HepG2 (cell line): ENCODE data around the gene ARCN1. TPM values are rescaled to one million over a fixed set of nuclear protein-coding genes. Genes with fewer than 3 reads are reported as not detected.
A peak's percentile ranks its signal among the peaks of the same experiment; 100 is the strongest.

ENCODE experiments used
- ARID2 ChIP-seq: sonication (generic); formaldehyde crosslinking; IDR thresholded peaks from 2 replicates; pipeline ENCODE4 v1.8.1; 2022; ENCODE audit warnings: mild to moderate bottlenecking, missing genetic modification reagents, borderline replicate concordance
- FOXP1 ChIP-seq, 2 experiments: fragments of 450-650 bp in 1 of 2; IDR thresholded peaks; 2 replicates each; pipeline ENCODE4 v1.6.1; 2017 to 2018; ENCODE audit warnings: antibody characterized with exemption in 1 of 2
- GFI1 ChIP-seq: sonication (generic); formaldehyde crosslinking; IDR thresholded peaks from 2 replicates; pipeline ENCODE4 v1.5.0; 2020; ENCODE audit warnings: missing genetic modification reagents, mild to moderate bottlenecking, borderline replicate concordance
- GLI4 ChIP-seq: sonication (generic); formaldehyde crosslinking; IDR thresholded peaks from 2 replicates; pipeline ENCODE4 v1.5.1; 2020; ENCODE audit warnings: missing genetic modification reagents, mild to moderate bottlenecking, moderate library complexity, borderline replicate concordance
- MTF2 ChIP-seq: sonication (generic); formaldehyde crosslinking; IDR thresholded peaks from 2 replicates; pipeline ENCODE4 v1.5.0; 2020; ENCODE audit warnings: missing genetic modification reagents, borderline replicate concordance
- MYC ChIP-seq: sonication (generic); formaldehyde crosslinking; IDR thresholded peaks from 2 replicates; pipeline ENCODE4 v1.9.0; 2021; ENCODE audit warnings: missing genetic modification reagents, borderline replicate concordance
- NCOA5 ChIP-seq: sonication (generic); formaldehyde crosslinking; IDR thresholded peaks from 2 replicates; pipeline ENCODE4 v1.4.0; 2020; ENCODE audit warnings: missing genetic modification reagents
- NRL ChIP-seq: sonication (generic); formaldehyde crosslinking; IDR thresholded peaks from 2 replicates; pipeline ENCODE4 v1.5.0; 2020; ENCODE audit warnings: missing genetic modification reagents, mild to moderate bottlenecking, moderate library complexity, borderline replicate concordance
- PBX2 ChIP-seq: IDR thresholded peaks from 2 replicates; pipeline ENCODE4 v1.6.1; 2016; ENCODE audit warnings: control low read depth
- POGK ChIP-seq: sonication (generic); formaldehyde crosslinking; conservative IDR thresholded peaks from 2 replicates; pipeline ENCODE4 v1.8.0; 2022; ENCODE audit warnings: mild to moderate bottlenecking, moderate library complexity, missing genetic modification reagents
- POLR2A ChIP-seq, 2 experiments: IDR thresholded peaks; 2 replicates each; pipeline ENCODE4 v1.6.1; 2011; ENCODE audit warnings: low read depth in 2 of 2, low read length in 2 of 2, mild to moderate bottlenecking in 1 of 2, moderate library complexity in 1 of 2; ENCODE audit not compliant: insufficient read depth in 1 of 2
- RAD21 ChIP-seq: fragments of 450-650 bp; formaldehyde crosslinking; IDR thresholded peaks from 2 replicates; pipeline ENCODE4 v1.5.0; 2020; ENCODE audit warnings: mild to moderate bottlenecking
- STAT5B ChIP-seq: sonication (generic); formaldehyde crosslinking; IDR thresholded peaks from 2 replicates; pipeline ENCODE4 v1.4.0; 2020; ENCODE audit warnings: missing genetic modification reagents
- ZNF329 ChIP-seq: sonication (generic); formaldehyde crosslinking; IDR thresholded peaks from 2 replicates; pipeline ENCODE4 v1.9.0; 2021; ENCODE audit warnings: low read depth, mild to moderate bottlenecking, missing genetic modification reagents
- ZNF629 ChIP-seq: sonication (generic); formaldehyde crosslinking; conservative IDR thresholded peaks from 2 replicates; pipeline ENCODE4 v1.5.0; 2020; ENCODE audit warnings: missing genetic modification reagents
- ZNF768 ChIP-seq: sonication (generic); formaldehyde crosslinking; IDR thresholded peaks from 2 replicates; pipeline ENCODE4 v1.4.0; 2020; ENCODE audit warnings: missing genetic modification reagents
- ZNF772 ChIP-seq: sonication (generic); formaldehyde crosslinking; IDR thresholded peaks from 2 replicates; pipeline ENCODE4 v1.5.0; 2020; ENCODE audit warnings: mild to moderate bottlenecking, missing genetic modification reagents
- ZSCAN20 ChIP-seq: sonication (generic); formaldehyde crosslinking; IDR thresholded peaks from 2 replicates; pipeline ENCODE4 v1.4.0; 2020; ENCODE audit warnings: missing genetic modification reagents, mild to moderate bottlenecking, borderline replicate concordance
- ZSCAN31 ChIP-seq: sonication (generic); formaldehyde crosslinking; IDR thresholded peaks from 2 replicates; pipeline ENCODE4 v1.5.0; 2020; ENCODE audit warnings: low read depth, mild to moderate bottlenecking, missing genetic modification reagents
- polyA plus RNA-seq, 8 experiments: library from polyadenylated mRNA; depleted of rRNA in 3 of 8; stranded (reverse) in 7 of 8; unstranded in 1 of 8; fragments of >200 nt; fragmentation: Illumina TruSeq in 4 of 8; extraction: Trizol in 4 of 8; gene quantifications; 2 replicates each; pipeline versions ENCODE4 v1.2.1 to v1.2.3, GENCODE V29; 2011 to 2016; ENCODE audit warnings: low read depth in 4 of 8, missing spikeins in 1 of 8, mixed read lengths in 1 of 8; ENCODE audit not compliant: insufficient read depth in 1 of 8
- total RNA-seq, 5 experiments: library from RNA; depleted of rRNA; stranded (reverse); fragments of >200 nt; fragmentation: Illumina TruSeq; extraction: Trizol; gene quantifications; 2 replicates each; pipeline ENCODE4 v1.2.3, GENCODE V29; 2016; ENCODE audit warnings: low read depth in 1 of 5
- TF ChIP-seq, protein P1 (sequence below): sonication (generic); formaldehyde crosslinking; IDR thresholded peaks from 2 replicates; pipeline ENCODE4 v1.4.0; 2020; ENCODE audit warnings: missing genetic modification reagents
- TF ChIP-seq, protein P2 (sequence below): sonication (generic); formaldehyde crosslinking; IDR thresholded peaks from 2 replicates; pipeline ENCODE4 v1.4.0; 2020; ENCODE audit warnings: missing genetic modification reagents
- TF ChIP-seq, protein P3 (sequence below): sonication (generic); formaldehyde crosslinking; IDR thresholded peaks from 2 replicates; pipeline ENCODE4 v1.8.0; 2023; ENCODE audit warnings: mild to moderate bottlenecking, missing genetic modification reagents

ARCN1 gene
- total and polyA plus RNA-seq, 2 of the 13 experiments (the other 11 are each of a cell fraction or from before 2014, with no cell fraction given): 148 to 200 TPM

- peak; percentile 67; the same call in 1 of the 2 replicates for TF ChIP-seq ARID2 (CRISPR knock-in tag)
- peak in 1 of 2 experiments; percentile 63; a peak in 3 of 4 replicates for TF ChIP-seq POLR2A (IDR thresholded peaks at IDR 0.05; ENCODE audit: insufficient read depth in 1 of 2, low read depth in 2 of 2, low read length in 2 of 2)
- TF ChIP-seq POGK (CRISPR knock-in tag): peak; percentile 56
- TF ChIP-seq ZSCAN20: peak; percentile 13; the same call in 1 of the 2 replicates
- TF ChIP-seq, protein P1, sequence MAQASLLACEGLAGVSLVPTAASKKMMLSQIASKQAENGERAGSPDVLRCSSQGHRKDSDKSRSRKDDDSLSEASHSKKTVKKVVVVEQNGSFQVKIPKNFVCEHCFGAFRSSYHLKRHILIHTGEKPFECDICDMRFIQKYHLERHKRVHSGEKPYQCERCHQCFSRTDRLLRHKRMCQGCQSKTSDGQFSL: no peak
- no peak for TF ChIP-seq STAT5B (CRISPR knock-in tag)
- 0 out of 2 replicates have a peak, but pooled peaks have one; percentile 47 for TF ChIP-seq ZNF329 (CRISPR knock-in tag)
- no peak for TF ChIP-seq ZNF629 (CRISPR knock-in tag)
- TF ChIP-seq MYC: peak; percentile 84; the same call in 1 of the 2 replicates
- TF ChIP-seq ZSCAN31 (CRISPR knock-in tag): no peak
- TF ChIP-seq PBX2: no peak
- TF ChIP-seq ZNF768 (CRISPR knock-in tag): peak; percentile 54; the same call in 1 of the 2 replicates
- TF ChIP-seq, protein P2, sequence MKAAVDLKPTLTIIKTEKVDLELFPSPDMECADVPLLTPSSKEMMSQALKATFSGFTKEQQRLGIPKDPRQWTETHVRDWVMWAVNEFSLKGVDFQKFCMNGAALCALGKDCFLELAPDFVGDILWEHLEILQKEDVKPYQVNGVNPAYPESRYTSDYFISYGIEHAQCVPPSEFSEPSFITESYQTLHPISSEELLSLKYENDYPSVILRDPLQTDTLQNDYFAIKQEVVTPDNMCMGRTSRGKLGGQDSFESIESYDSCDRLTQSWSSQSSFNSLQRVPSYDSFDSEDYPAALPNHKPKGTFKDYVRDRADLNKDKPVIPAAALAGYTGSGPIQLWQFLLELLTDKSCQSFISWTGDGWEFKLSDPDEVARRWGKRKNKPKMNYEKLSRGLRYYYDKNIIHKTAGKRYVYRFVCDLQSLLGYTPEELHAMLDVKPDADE (CRISPR knock-in tag): no peak
- TF ChIP-seq ZNF772 (CRISPR knock-in tag): peak; percentile 45; the same call in 1 of the 2 replicates
- TF ChIP-seq, protein P3, sequence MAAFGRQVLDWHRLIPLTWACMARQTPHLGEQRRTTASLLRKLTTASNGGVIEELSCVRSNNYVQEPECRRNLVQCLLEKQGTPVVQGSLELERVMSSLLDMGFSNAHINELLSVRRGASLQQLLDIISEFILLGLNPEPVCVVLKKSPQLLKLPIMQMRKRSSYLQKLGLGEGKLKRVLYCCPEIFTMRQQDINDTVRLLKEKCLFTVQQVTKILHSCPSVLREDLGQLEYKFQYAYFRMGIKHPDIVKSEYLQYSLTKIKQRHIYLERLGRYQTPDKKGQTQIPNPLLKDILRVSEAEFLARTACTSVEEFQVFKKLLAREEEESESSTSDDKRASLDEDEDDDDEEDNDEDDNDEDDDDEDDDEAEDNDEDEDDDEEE (CRISPR knock-in tag): peak; percentile 23; the same call in 1 of the 2 replicates
- no peak for TF ChIP-seq MTF2 (CRISPR knock-in tag)
- peak; percentile 10; the same call in 1 of the 2 replicates for TF ChIP-seq NRL (CRISPR knock-in tag)
- no peak for TF ChIP-seq NCOA5 (CRISPR knock-in tag)
- TF ChIP-seq RAD21 (CRISPR knock-in tag): no peak
- no peak for TF ChIP-seq FOXP1 (IDR thresholded peaks at IDR 0.05)
- no peak for TF ChIP-seq FOXP1 (CRISPR knock-in tag; IDR thresholded peaks at IDR 0.05)
- peak; percentile 95; the same call in 1 of the 2 replicates for TF ChIP-seq GLI4
- 0 out of 2 replicates have a peak, but pooled peaks have one; percentile 35 for TF ChIP-seq GFI1
These were observed 41.3 kb upstream of the ARCN1 start, which contains the start of gene TMEM25 (continued) for GRCh38 chr11:118530683-118531596.
